GM18867 (cell line): ENCODE measurements around the gene MAD2L1BP.
"Not testable (repeated sequence)": the region's sequence is repeated elsewhere in the genome, so short reads cannot be mapped to it uniquely, and the experiment has no call there.

Experiments
- ATAC-seq: cut with Tn5 transposase; IDR thresholded peaks from one replicate; pipeline ENCODE4 v1.9.1; 2021; ENCODE audit warnings: mild to moderate bottlenecking, moderate library complexity; ENCODE audit not compliant: unreplicated experiment

Gene MAD2L1BP

GRCh38 chr6:43635387-43636307 is at the start of gene MAD2L1BP:
Gene MAD2L1BP (plus strand): TSS chr6:43635840. CDS start chr6:43635876, 36 bp downstream.
- ATAC-seq: peak; percentile 77

GRCh38 chr6:43588194-43588593 is 47.4 kb upstream of the MAD2L1BP start:
- ATAC-seq: no peak

- ATAC-seq: not testable (repeated sequence)
Measured at GRCh38 chr6:43589564-43589963, 46.1 kb upstream of the MAD2L1BP start.

- ATAC-seq: no peak
Measured at GRCh38 chr6:43593938-43594337, 41.7 kb upstream of the MAD2L1BP start.

GRCh38 chr6:43600595-43600994 is 35.0 kb upstream of the MAD2L1BP start:
- ATAC-seq: no peak

- no peak for ATAC-seq
Measured at GRCh38 chr6:43604174-43604573, 31.5 kb upstream of the MAD2L1BP start.

- no peak for ATAC-seq
Measured at GRCh38 chr6:43606019-43606418, 29.6 kb upstream of the MAD2L1BP start.

- no peak for ATAC-seq
Measured at GRCh38 chr6:43608310-43608763, 27.3 kb upstream of the MAD2L1BP start.

GRCh38 chr6:43608807-43609206 is 26.8 kb upstream of the MAD2L1BP start:
- ATAC-seq: no peak

GRCh38 chr6:43609402-43609801 is 26.2 kb upstream of the MAD2L1BP start:
- no peak for ATAC-seq

GRCh38 chr6:43610431-43610830 is 25.2 kb upstream of the MAD2L1BP start:
- ATAC-seq: no peak

GRCh38 chr6:43613721-43614395 is 21.8 kb upstream of the MAD2L1BP start:
- ATAC-seq: no peak

- ATAC-seq: no peak
Measured at GRCh38 chr6:43614396-43614730, 21.3 kb upstream of the MAD2L1BP start.

- ATAC-seq: no peak
Measured at GRCh38 chr6:43616725-43617472, 18.7 kb upstream of the MAD2L1BP start.

GRCh38 chr6:43621078-43621835 is 14.4 kb upstream of the MAD2L1BP start:
- ATAC-seq: no peak

GRCh38 chr6:43621836-43622180 is 13.8 kb upstream of the MAD2L1BP start:
- ATAC-seq: no peak

- ATAC-seq: no peak
Measured at GRCh38 chr6:43622541-43622940, 13.1 kb upstream of the MAD2L1BP start.

- no peak for ATAC-seq
Measured at GRCh38 chr6:43623880-43624785, 11.5 kb upstream of the MAD2L1BP start.

GRCh38 chr6:43624786-43625288 is 10.8 kb upstream of the MAD2L1BP start:
- ATAC-seq: no peak
